HepG2 (cell line): ENCODE data around the gene WDR49. TPM values are rescaled to one million over a fixed set of nuclear protein-coding genes. Genes with fewer than 3 reads are reported as not detected.

Experiments used
- ATAC-seq: fragments of 200-7000 bp; cut with Tn5 transposase; 3 replicates; pipeline ENCODE4 v1.9.1; 2020; ENCODE audit warnings: mild to moderate bottlenecking, moderate library complexity
- BruUV-seq: library from RNA; stranded (reverse); fragments of 400-500 nt; replicated peaks from 2 replicates; lab custom pipeline; 2021; lab: Mats Ljungman, UMichigan
- CTCF ChIA-PET: fragments of 300-600 bp; formaldehyde crosslinking; extraction: SDS; loops from one replicate; lab custom pipeline; 2021; ENCODE audit warnings: low total read pairs, inconsistent platforms, low intra/inter-chr PET ratio; lab: Yijun Ruan, JAX
- POLR2A ChIA-PET: fragments of 350-600 bp; sonication (Branson Sonifier 250); formaldehyde crosslinking; loops from one replicate; lab custom pipeline; 2020; ENCODE audit warnings: antibody characterized with exemption, inconsistent platforms; lab: Yijun Ruan, JAX
- DNase-seq: peaks from one replicate; pipeline ENCODE4 v3.0.0-alpha.2; 2015; ENCODE audit warnings: low spot score
- FAIRE-seq: peaks from 3 replicates; lab custom pipeline; 2011; peaks lifted over from hg19 to GRCh38; lab: Jason Lieb, UNC
- H2AFZ ChIP-seq: one replicate; pipeline ENCODE4 v1.6.1; 2011; ENCODE audit warnings: low read length, inconsistent platforms
- H3K27ac ChIP-seq: fragments of 300-600 bp; 3 replicates; pipeline ENCODE4 v1.8.0; 2011; ENCODE audit warnings: mixed run types, mild to moderate bottlenecking, mixed read lengths, low read length, inconsistent platforms; ENCODE audit not compliant: insufficient read depth; ENCODE audit errors: extremely low read length
- H3K27me3 ChIP-seq, 2 experiments: fragments of 200-600 bp in 1 of 2; 2 replicates in 1 of 2; 3 replicates in 1 of 2; pipeline versions ENCODE4 v1.6.0 to v1.8.0; 2011; ENCODE audit warnings: low read length in 2 of 2, mild to moderate bottlenecking in 2 of 2, moderate library complexity in 2 of 2, inconsistent platforms in 1 of 2; ENCODE audit not compliant: insufficient read depth in 2 of 2, control insufficient read depth in 1 of 2
- H3K36me3 ChIP-seq, 2 experiments: fragments of 200-600 bp in 1 of 2; replicated peaks in 1 of 2; 2 replicates in 1 of 2; 3 replicates in 1 of 2; pipeline versions ENCODE4 v1.5.1 to v1.8.0; 2011; ENCODE audit warnings: low read length in 2 of 2, inconsistent platforms in 1 of 2; ENCODE audit not compliant: insufficient read depth in 2 of 2, control insufficient read depth in 1 of 2
- H3K4me1 ChIP-seq: 2 replicates; pipeline ENCODE4 v1.5.1; 2012; ENCODE audit warnings: low read length, inconsistent platforms; ENCODE audit not compliant: insufficient read depth
- H3K4me2 ChIP-seq: 2 replicates; pipeline ENCODE4 v1.6.0; 2011; ENCODE audit warnings: low read depth, low read length, inconsistent platforms
- H3K4me3 ChIP-seq, 3 experiments: fragments of 200-600 bp in 1 of 3; sonication (generic), shearing (Covaris generic) in 1 of 3; replicated peaks in 1 of 3; 2 replicates each; pipeline ENCODE4 v1.5.1; 2011 to 2016; ENCODE audit warnings: low read length in 3 of 3, inconsistent platforms in 2 of 3, low read depth in 2 of 3, mild to moderate bottlenecking in 2 of 3, control low read depth in 1 of 3, mixed read lengths in 1 of 3; ENCODE audit not compliant: insufficient read depth in 1 of 3
- H3K79me2 ChIP-seq: one replicate; pipeline ENCODE4 v1.6.1; 2011; ENCODE audit warnings: low read length, inconsistent platforms; ENCODE audit not compliant: insufficient read depth
- H3K9ac ChIP-seq: 2 replicates; pipeline ENCODE4 v1.6.0; 2011; ENCODE audit warnings: mild to moderate bottlenecking, low read depth, low read length, inconsistent platforms; ENCODE audit not compliant: insufficient read depth
- H3K9me3 ChIP-seq: 2 replicates; pipeline ENCODE4 v1.5.1; 2012; ENCODE audit warnings: mild to moderate bottlenecking, low read length
- H4K20me1 ChIP-seq: 2 replicates; pipeline ENCODE4 v1.6.0; 2011; ENCODE audit warnings: inconsistent platforms, mild to moderate bottlenecking, low read length, moderate library complexity; ENCODE audit not compliant: insufficient read depth
- BRCA1 ChIP-seq: sonication (generic); formaldehyde crosslinking; IDR thresholded peaks from 2 replicates; pipeline ENCODE4 v1.4.0; 2020; ENCODE audit warnings: missing genetic modification reagents
- DPF2 ChIP-seq: sonication (generic); formaldehyde crosslinking; IDR thresholded peaks from 2 replicates; pipeline ENCODE4 v1.4.0; 2020; ENCODE audit warnings: mild to moderate bottlenecking, low read depth, missing genetic modification reagents, borderline replicate concordance
- HNRNPH1 ChIP-seq: fragments of 200-400 bp; formaldehyde crosslinking; optimal IDR thresholded peaks from 2 replicates; pipeline ENCODE3; 2017; ENCODE audit warnings: mild to moderate bottlenecking, low read depth, low read length
- JUN ChIP-seq: sonication (generic); formaldehyde crosslinking; IDR thresholded peaks from 2 replicates; pipeline ENCODE4 v1.4.0; 2020; ENCODE audit warnings: mild to moderate bottlenecking, missing genetic modification reagents
- SAP130 ChIP-seq: IDR thresholded peaks from 2 replicates; pipeline ENCODE4 v1.6.1; 2016; ENCODE audit warnings: low read depth
- ZNF354B ChIP-seq: sonication (generic); formaldehyde crosslinking; IDR thresholded peaks from 2 replicates; pipeline ENCODE4 v1.8.0; 2022; ENCODE audit warnings: mild to moderate bottlenecking, missing genetic modification reagents
- ZNF501 ChIP-seq: sonication (generic); formaldehyde crosslinking; IDR thresholded peaks from 2 replicates; pipeline ENCODE4 v1.5.1; 2020; ENCODE audit warnings: mild to moderate bottlenecking, moderate library complexity, missing genetic modification reagents
- ZNF7 ChIP-seq: IDR thresholded peaks from 2 replicates; pipeline ENCODE4 v1.6.1; 2016; ENCODE audit warnings: missing biosample characterization, missing genetic modification reagents
- ZSCAN25 ChIP-seq: sonication (generic); formaldehyde crosslinking; IDR thresholded peaks from 2 replicates; pipeline ENCODE4 v1.8.0; 2022; ENCODE audit warnings: mild to moderate bottlenecking, missing genetic modification reagents
- in situ Hi-C: cut with HindIII; loops from 2 replicates; pipeline ENCODE4 v1.10.0; 2017; ENCODE audit warnings: low pct_unique_long_range_greater_than_20kb; ENCODE audit not compliant: extremely low pct_ligation_motif_present
- intact Hi-C: fragments of 100-400 bp; cut with micrococcal nuclease; formaldehyde crosslinking; loops from one replicate; pipeline ENCODE4 v1.10.0; 2022; ENCODE audit not compliant: unreplicated experiment
- polyA plus RNA-seq, 8 experiments: library from polyadenylated mRNA; depleted of rRNA in 3 of 8; stranded (reverse) in 7 of 8; unstranded in 1 of 8; fragments of >200 nt; fragmentation: Illumina TruSeq in 4 of 8; extraction: Trizol in 4 of 8; gene quantifications; 2 replicates each; pipeline versions ENCODE4 v1.2.1 to v1.2.3, GENCODE V29; 2011 to 2016; ENCODE audit warnings: low read depth in 4 of 8, missing spikeins in 1 of 8, mixed read lengths in 1 of 8; ENCODE audit not compliant: insufficient read depth in 1 of 8
- total RNA-seq, 5 experiments: library from RNA; depleted of rRNA; stranded (reverse); fragments of >200 nt; fragmentation: Illumina TruSeq; extraction: Trizol; gene quantifications; 2 replicates each; pipeline ENCODE4 v1.2.3, GENCODE V29; 2016; ENCODE audit warnings: low read depth in 1 of 5
- TF ChIP-seq, protein P1 (sequence below): sonication (generic); formaldehyde crosslinking; conservative IDR thresholded peaks from 2 replicates; pipeline ENCODE4 v1.4.0; 2020; ENCODE audit warnings: mild to moderate bottlenecking, missing genetic modification reagents, moderate library complexity
- TF ChIP-seq, protein P2 (sequence below): sonication (generic); formaldehyde crosslinking; IDR thresholded peaks from 2 replicates; pipeline ENCODE4 v1.5.0; 2020; ENCODE audit warnings: missing genetic modification reagents
- TF ChIP-seq, protein P3 (sequence below): sonication (generic); formaldehyde crosslinking; IDR thresholded peaks from 2 replicates; pipeline ENCODE4 v1.4.0; 2020; ENCODE audit warnings: missing genetic modification reagents
- TF ChIP-seq, protein P4 (sequence below): sonication (generic); formaldehyde crosslinking; IDR thresholded peaks from 2 replicates; pipeline ENCODE4 v1.4.0; 2020; ENCODE audit warnings: missing genetic modification reagents; ENCODE audit errors: not compliant biosample characterization

Gene WDR49
- total and polyA plus RNA-seq, 2 of the 13 experiments (the other 11 are each of a cell fraction or from before 2014, with no cell fraction given): 0.04 TPM; not detected in 1

DNA sequence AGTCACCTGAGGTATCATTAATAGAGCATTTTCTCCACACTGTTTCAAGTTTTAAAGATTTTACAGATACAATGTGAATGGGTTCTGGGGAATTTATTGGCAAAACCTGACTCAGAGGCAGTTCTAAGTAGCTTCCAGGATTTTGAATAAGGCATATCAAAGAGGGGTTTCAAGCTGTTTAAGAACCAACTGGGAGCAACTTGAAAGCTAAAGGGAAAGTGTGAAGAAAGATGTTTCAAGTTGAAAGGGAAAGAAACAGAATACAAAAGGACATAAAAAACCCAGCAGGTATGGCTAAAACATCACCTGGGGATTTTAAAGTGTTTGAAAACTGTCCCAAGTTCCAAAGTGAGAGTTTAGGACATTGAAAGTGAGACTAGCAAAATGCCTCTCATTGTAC is 162.1 kb downstream of the WDR49 start:
- TF ChIP-seq DPF2: no peak
- TF ChIP-seq, protein P1, sequence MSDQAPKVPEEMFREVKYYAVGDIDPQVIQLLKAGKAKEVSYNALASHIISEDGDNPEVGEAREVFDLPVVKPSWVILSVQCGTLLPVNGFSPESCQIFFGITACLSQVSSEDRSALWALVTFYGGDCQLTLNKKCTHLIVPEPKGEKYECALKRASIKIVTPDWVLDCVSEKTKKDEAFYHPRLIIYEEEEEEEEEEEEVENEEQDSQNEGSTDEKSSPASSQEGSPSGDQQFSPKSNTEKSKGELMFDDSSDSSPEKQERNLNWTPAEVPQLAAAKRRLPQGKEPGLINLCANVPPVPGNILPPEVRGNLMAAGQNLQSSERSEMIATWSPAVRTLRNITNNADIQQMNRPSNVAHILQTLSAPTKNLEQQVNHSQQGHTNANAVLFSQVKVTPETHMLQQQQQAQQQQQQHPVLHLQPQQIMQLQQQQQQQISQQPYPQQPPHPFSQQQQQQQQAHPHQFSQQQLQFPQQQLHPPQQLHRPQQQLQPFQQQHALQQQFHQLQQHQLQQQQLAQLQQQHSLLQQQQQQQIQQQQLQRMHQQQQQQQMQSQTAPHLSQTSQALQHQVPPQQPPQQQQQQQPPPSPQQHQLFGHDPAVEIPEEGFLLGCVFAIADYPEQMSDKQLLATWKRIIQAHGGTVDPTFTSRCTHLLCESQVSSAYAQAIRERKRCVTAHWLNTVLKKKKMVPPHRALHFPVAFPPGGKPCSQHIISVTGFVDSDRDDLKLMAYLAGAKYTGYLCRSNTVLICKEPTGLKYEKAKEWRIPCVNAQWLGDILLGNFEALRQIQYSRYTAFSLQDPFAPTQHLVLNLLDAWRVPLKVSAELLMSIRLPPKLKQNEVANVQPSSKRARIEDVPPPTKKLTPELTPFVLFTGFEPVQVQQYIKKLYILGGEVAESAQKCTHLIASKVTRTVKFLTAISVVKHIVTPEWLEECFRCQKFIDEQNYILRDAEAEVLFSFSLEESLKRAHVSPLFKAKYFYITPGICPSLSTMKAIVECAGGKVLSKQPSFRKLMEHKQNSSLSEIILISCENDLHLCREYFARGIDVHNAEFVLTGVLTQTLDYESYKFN (CRISPR knock-in tag): no peak
- no peak for TF ChIP-seq ZNF501
- no peak for TF ChIP-seq ZSCAN25
- TF ChIP-seq, protein P2, sequence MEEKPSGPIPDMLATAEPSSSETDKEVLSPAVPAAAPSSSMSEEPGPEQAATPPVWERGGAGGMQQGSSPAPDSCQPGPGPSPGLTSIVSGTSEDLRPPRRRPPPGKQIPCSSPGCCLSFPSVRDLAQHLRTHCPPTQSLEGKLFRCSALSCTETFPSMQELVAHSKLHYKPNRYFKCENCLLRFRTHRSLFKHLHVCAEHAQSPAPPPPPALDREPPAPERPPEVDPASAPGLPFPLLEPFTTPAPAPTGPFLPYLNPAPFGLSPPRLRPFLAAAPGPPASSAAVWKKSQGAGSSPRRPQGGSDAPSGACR (CRISPR knock-in tag): no peak
- no peak for TF ChIP-seq BRCA1
- TF ChIP-seq HNRNPH1: no peak
- no peak for TF ChIP-seq ZNF354B (CRISPR knock-in tag)
- TF ChIP-seq, protein P3, sequence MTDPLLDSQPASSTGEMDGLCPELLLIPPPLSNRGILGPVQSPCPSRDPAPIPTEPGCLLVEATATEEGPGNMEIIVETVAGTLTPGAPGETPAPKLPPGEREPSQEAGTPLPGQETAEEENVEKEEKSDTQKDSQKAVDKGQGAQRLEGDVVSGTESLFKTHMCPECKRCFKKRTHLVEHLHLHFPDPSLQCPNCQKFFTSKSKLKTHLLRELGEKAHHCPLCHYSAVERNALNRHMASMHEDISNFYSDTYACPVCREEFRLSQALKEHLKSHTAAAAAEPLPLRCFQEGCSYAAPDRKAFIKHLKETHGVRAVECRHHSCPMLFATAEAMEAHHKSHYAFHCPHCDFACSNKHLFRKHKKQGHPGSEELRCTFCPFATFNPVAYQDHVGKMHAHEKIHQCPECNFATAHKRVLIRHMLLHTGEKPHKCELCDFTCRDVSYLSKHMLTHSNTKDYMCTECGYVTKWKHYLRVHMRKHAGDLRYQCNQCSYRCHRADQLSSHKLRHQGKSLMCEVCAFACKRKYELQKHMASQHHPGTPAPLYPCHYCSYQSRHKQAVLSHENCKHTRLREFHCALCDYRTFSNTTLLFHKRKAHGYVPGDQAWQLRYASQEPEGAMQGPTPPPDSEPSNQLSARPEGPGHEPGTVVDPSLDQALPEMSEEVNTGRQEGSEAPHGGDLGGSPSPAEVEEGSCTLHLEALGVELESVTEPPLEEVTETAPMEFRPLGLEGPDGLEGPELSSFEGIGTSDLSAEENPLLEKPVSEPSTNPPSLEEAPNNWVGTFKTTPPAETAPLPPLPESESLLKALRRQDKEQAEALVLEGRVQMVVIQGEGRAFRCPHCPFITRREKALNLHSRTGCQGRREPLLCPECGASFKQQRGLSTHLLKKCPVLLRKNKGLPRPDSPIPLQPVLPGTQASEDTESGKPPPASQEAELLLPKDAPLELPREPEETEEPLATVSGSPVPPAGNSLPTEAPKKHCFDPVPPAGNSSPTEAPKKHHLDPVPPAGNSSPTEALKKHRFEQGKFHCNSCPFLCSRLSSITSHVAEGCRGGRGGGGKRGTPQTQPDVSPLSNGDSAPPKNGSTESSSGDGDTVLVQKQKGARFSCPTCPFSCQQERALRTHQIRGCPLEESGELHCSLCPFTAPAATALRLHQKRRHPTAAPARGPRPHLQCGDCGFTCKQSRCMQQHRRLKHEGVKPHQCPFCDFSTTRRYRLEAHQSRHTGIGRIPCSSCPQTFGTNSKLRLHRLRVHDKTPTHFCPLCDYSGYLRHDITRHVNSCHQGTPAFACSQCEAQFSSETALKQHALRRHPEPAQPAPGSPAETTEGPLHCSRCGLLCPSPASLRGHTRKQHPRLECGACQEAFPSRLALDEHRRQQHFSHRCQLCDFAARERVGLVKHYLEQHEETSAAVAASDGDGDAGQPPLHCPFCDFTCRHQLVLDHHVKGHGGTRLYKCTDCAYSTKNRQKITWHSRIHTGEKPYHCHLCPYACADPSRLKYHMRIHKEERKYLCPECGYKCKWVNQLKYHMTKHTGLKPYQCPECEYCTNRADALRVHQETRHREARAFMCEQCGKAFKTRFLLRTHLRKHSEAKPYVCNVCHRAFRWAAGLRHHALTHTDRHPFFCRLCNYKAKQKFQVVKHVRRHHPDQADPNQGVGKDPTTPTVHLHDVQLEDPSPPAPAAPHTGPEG (CRISPR knock-in tag): no peak
- TF ChIP-seq, protein P4, sequence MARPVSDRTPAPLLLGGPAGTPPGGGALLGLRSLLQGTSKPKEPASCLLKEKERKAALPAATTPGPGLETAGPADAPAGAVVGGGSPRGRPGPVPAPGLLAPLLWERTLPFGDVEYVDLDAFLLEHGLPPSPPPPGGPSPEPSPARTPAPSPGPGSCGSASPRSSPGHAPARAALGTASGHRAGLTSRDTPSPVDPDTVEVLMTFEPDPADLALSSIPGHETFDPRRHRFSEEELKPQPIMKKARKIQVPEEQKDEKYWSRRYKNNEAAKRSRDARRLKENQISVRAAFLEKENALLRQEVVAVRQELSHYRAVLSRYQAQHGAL (CRISPR knock-in tag): no peak
- TF ChIP-seq SAP130 (CRISPR knock-in tag): no peak
- no peak for TF ChIP-seq ZNF7
- TF ChIP-seq JUN (CRISPR knock-in tag): no peak
- in situ Hi-C loops: no loop called here
- ATAC-seq (no peak), DNase-seq (no peak), FAIRE-seq (no peak)
- no peaks in the 10 kb centered on the region for H4K20me1 ChIP-seq
- H3K36me3 ChIP-seq: no peaks in the 10 kb centered on the region
- no peak overlapping the region for H3K9ac ChIP-seq
- H3K9me3 ChIP-seq: no peaks in the 10 kb centered on the region
- intact Hi-C loops: no loop called here
- no TSS peak for BruUV-seq
- no peaks in the 10 kb centered on the region for H3K4me1 ChIP-seq
- no peak overlapping the region for H3K27ac ChIP-seq
- H2AFZ ChIP-seq: no peak overlapping the region
- H3K4me2 ChIP-seq: no peak overlapping the region
- no peaks in the 10 kb centered on the region for H3K79me2 ChIP-seq
- ChIA-PET POLR2A (no interaction called here), CTCF (no interaction called here)
- no peak overlapping the region for H3K4me3 ChIP-seq
- no peaks in the 10 kb centered on the region for H3K27me3 ChIP-seq
